Stimulated activated CD8-positive, alpha-beta memory T cell treated with anti-CD3 and anti-CD28 coated beads, Interleukin-12 subunit alpha, Interleukin-12 subunit beta, amount 100 ng/mL, for 4 hours (primary cell): ENCODE results near the gene SPECC1L.
"Not testable (repeated sequence)": the region's sequence is repeated elsewhere in the genome, so short reads cannot be mapped to it uniquely, and the experiment has no call there.

Experiments
- DNase-seq: peaks from one replicate; pipeline ENCODE4 v3.0.0-alpha.2; 2020; ENCODE audit warnings: low read depth

SPECC1L gene

GRCh38 chr22:24270556-24271385, at the start of gene SPECC1L:
Gene SPECC1L (plus strand): TSS chr22:24270831. CDS start chr22:24302232, 31,401 bp downstream.
- peak; percentile 92 for DNase-seq

GRCh38 chr22:24224468-24224867, 46.2 kb upstream of the SPECC1L start:
- no peak for DNase-seq

GRCh38 chr22:24225044-24225601, 45.5 kb upstream of the SPECC1L start:
- no peak for DNase-seq

- DNase-seq: no peak
Measured at GRCh38 chr22:24225951-24226350, 44.7 kb upstream of the SPECC1L start.

- peak; percentile 32 for DNase-seq
Measured at GRCh38 chr22:24230911-24231656, 39.5 kb upstream of the SPECC1L start.

- DNase-seq: no peak
Measured at GRCh38 chr22:24231706-24232105, 38.9 kb upstream of the SPECC1L start.

GRCh38 chr22:24232124-24232523, 38.5 kb upstream of the SPECC1L start:
- no peak for DNase-seq

- no peak for DNase-seq
Measured at GRCh38 chr22:24232725-24233124, 37.9 kb upstream of the SPECC1L start.

GRCh38 chr22:24233235-24233634, 37.4 kb upstream of the SPECC1L start:
- DNase-seq: no peak

- DNase-seq: no peak
Measured at GRCh38 chr22:24233816-24234215, 36.8 kb upstream of the SPECC1L start.

GRCh38 chr22:24235315-24235714, 35.3 kb upstream of the SPECC1L start:
- DNase-seq: no peak

- DNase-seq: no peak
Measured at GRCh38 chr22:24236656-24237055, 34.0 kb upstream of the SPECC1L start.

GRCh38 chr22:24238101-24238694, 32.4 kb upstream of the SPECC1L start:
- DNase-seq: not testable (repeated sequence)

- DNase-seq: no peak
Measured at GRCh38 chr22:24240381-24240780, 30.2 kb upstream of the SPECC1L start.

- DNase-seq: not testable (repeated sequence)
Measured at GRCh38 chr22:24240985-24241692, 29.5 kb upstream of the SPECC1L start.

- not testable (repeated sequence) for DNase-seq
Measured at GRCh38 chr22:24243417-24243816, 27.2 kb upstream of the SPECC1L start.

- no peak for DNase-seq
Measured at GRCh38 chr22:24244144-24244787, 26.4 kb upstream of the SPECC1L start.

GRCh38 chr22:24245030-24245431, 25.6 kb upstream of the SPECC1L start, which contains the start of gene GGT5:
Gene GGT5 (minus strand): TSS chr22:24245082. CDS start chr22:24244725, 357 bp downstream.
- not testable (repeated sequence) for DNase-seq

GRCh38 chr22:24245584-24246561, 24.8 kb upstream of the SPECC1L start:
- not testable (repeated sequence) for DNase-seq

GRCh38 chr22:24247011-24247507, 23.6 kb upstream of the SPECC1L start:
- no peak for DNase-seq
